ENCODE measurements around the gene NBDY. TPM values are rescaled to one million over a fixed set of nuclear protein-coding genes. Genes with fewer than 3 reads are reported as not detected.
"Not testable (repeated sequence)": the region's sequence is repeated elsewhere in the genome, so short reads cannot be mapped to it uniquely, and the experiment has no call there.

NBDY gene
- total RNA-seq, 1 donor from 2014 or later: 29.3 TPM

- Mint-ChIP-seq H3K36me3 (ENCODE audit: low read depth) (peaks cover 6% of the 10 kb centered on the region), H3K4me3 (peak overlapping the region; percentile 26), H3K9me3 (no peaks in the 10 kb centered on the region), H3K27ac (peak overlapping the region; percentile 18), H3K4me1 (ENCODE audit: low read depth) (peaks cover 29% of the 10 kb centered on the region), H3K27me3 (ENCODE audit: insufficient read depth) (no peaks in the 10 kb centered on the region)
- intact Hi-C loops (cut with micrococcal nuclease): loop anchor here (1.0 kb wide), 1 partner anchor 175 kb away; no protein-coding TSS in a partner anchor
- peak; percentile 24 for DNase-seq (ENCODE audit: low spot score)
Observed at GRCh38 chrX:56802921-56803849, 74.1 kb downstream of the NBDY start.

GRCh38 chrX:56803850-56804681 lies 75.0 kb downstream of the NBDY start:
- H3K27ac Mint-ChIP-seq: peak overlapping the region; percentile 18
- H3K4me1 Mint-ChIP-seq (ENCODE audit: low read depth): peaks cover 33% of the 10 kb centered on the region
- no peaks in the 10 kb centered on the region for H3K9me3 Mint-ChIP-seq
- no peak for DNase-seq (ENCODE audit: low spot score)
- no peak overlapping the region for H3K4me3 Mint-ChIP-seq
- H3K27me3 Mint-ChIP-seq (ENCODE audit: insufficient read depth): no peaks in the 10 kb centered on the region
- intact Hi-C loops (cut with micrococcal nuclease): loop anchor here (1.0 kb wide), 1 partner anchor 174 kb away; no protein-coding TSS in a partner anchor
- peaks cover 8% of the 10 kb centered on the region for H3K36me3 Mint-ChIP-seq (ENCODE audit: low read depth)

GRCh38 chrX:56804867-56805266 lies 75.8 kb downstream of the NBDY start:
- H3K27ac Mint-ChIP-seq: no peak overlapping the region
- no peaks in the 10 kb centered on the region for H3K27me3 Mint-ChIP-seq (ENCODE audit: insufficient read depth)
- intact Hi-C loops (cut with micrococcal nuclease): no loop called here
- no peak for DNase-seq (ENCODE audit: low spot score)
- peaks cover 5% of the 10 kb centered on the region for H3K36me3 Mint-ChIP-seq (ENCODE audit: low read depth)
- peaks cover 28% of the 10 kb centered on the region for H3K4me1 Mint-ChIP-seq (ENCODE audit: low read depth)
- H3K4me3 Mint-ChIP-seq: no peak overlapping the region
- H3K9me3 Mint-ChIP-seq: no peaks in the 10 kb centered on the region

- peaks cover 27% of the 10 kb centered on the region for H3K4me1 Mint-ChIP-seq (ENCODE audit: low read depth)
- H3K27me3 Mint-ChIP-seq (ENCODE audit: insufficient read depth): no peaks in the 10 kb centered on the region
- intact Hi-C loops (cut with micrococcal nuclease): no loop called here
- H3K36me3 Mint-ChIP-seq (ENCODE audit: low read depth): peaks cover 6% of the 10 kb centered on the region
- H3K4me3 Mint-ChIP-seq: no peak overlapping the region
- no peaks in the 10 kb centered on the region for H3K9me3 Mint-ChIP-seq
- no peak overlapping the region for H3K27ac Mint-ChIP-seq
- DNase-seq (ENCODE audit: low spot score): no peak
Observed at GRCh38 chrX:56805399-56805798, 76.4 kb downstream of the NBDY start.

GRCh38 chrX:56806176-56806575 lies 77.1 kb downstream of the NBDY start:
- H3K36me3 Mint-ChIP-seq (ENCODE audit: low read depth); H3K27me3 Mint-ChIP-seq (ENCODE audit: insufficient read depth); H3K27ac Mint-ChIP-seq; intact Hi-C loops (cut with micrococcal nuclease); H3K4me3 Mint-ChIP-seq; DNase-seq (ENCODE audit: low spot score); H3K9me3 Mint-ChIP-seq: not testable (repeated sequence)
- H3K4me1 Mint-ChIP-seq (ENCODE audit: low read depth): peaks cover 21% of the 10 kb centered on the region

GRCh38 chrX:56811599-56811998 lies 82.6 kb downstream of the NBDY start:
- Mint-ChIP-seq H3K27ac (no peak overlapping the region), H3K4me3 (no peak overlapping the region), H3K27me3 (ENCODE audit: insufficient read depth) (no peaks in the 10 kb centered on the region), H3K4me1 (ENCODE audit: low read depth) (peaks cover 38% of the 10 kb centered on the region), H3K36me3 (ENCODE audit: low read depth) (peaks cover 9% of the 10 kb centered on the region), H3K9me3 (no peaks in the 10 kb centered on the region)
- intact Hi-C loops (cut with micrococcal nuclease): loop anchor here (5.0 kb wide), 2 partner anchors 781 to 1096 kb away; partner anchors contain the start of gene ZXDB
- DNase-seq (ENCODE audit: low spot score): no peak

GRCh38 chrX:56812515-56813105 lies 83.6 kb downstream of the NBDY start:
- no peaks in the 10 kb centered on the region for H3K9me3 Mint-ChIP-seq
- intact Hi-C loops (cut with micrococcal nuclease): loop anchor here (2.0 to 5.0 kb wide), 6 partner anchors 250 to 1096 kb away; partner anchors contain the start of genes FAAH2, RRAGB, SPIN2B and UBQLN2
- H3K36me3 Mint-ChIP-seq (ENCODE audit: low read depth): peaks cover 9% of the 10 kb centered on the region
- DNase-seq (ENCODE audit: low spot score): peak; percentile 14
- H3K27ac Mint-ChIP-seq: peak overlapping the region; percentile 97
- H3K4me3 Mint-ChIP-seq: peak overlapping the region; percentile 80
- no peaks in the 10 kb centered on the region for H3K27me3 Mint-ChIP-seq (ENCODE audit: insufficient read depth)
- peaks cover 38% of the 10 kb centered on the region for H3K4me1 Mint-ChIP-seq (ENCODE audit: low read depth)

GRCh38 chrX:56813318-56813837 lies 84.3 kb downstream of the NBDY start:
- H3K9me3 Mint-ChIP-seq: no peaks in the 10 kb centered on the region
- no peaks in the 10 kb centered on the region for H3K27me3 Mint-ChIP-seq (ENCODE audit: insufficient read depth)
- H3K4me1 Mint-ChIP-seq (ENCODE audit: low read depth): peaks cover 38% of the 10 kb centered on the region
- intact Hi-C loops (cut with micrococcal nuclease): loop anchor here (2.0 to 5.0 kb wide), 6 partner anchors 251 to 1097 kb away; partner anchors contain the start of genes FAAH2, RRAGB, SPIN2B and UBQLN2
- H3K36me3 Mint-ChIP-seq (ENCODE audit: low read depth): peaks cover 9% of the 10 kb centered on the region
- peak overlapping the region; percentile 80 for H3K4me3 Mint-ChIP-seq
- peak overlapping the region; percentile 97 for H3K27ac Mint-ChIP-seq
- peak; percentile 32 for DNase-seq (ENCODE audit: low spot score)

GRCh38 chrX:56817179-56817578 lies 88.1 kb downstream of the NBDY start:
- intact Hi-C loops (cut with micrococcal nuclease): no loop called here
- Mint-ChIP-seq H3K27me3 (ENCODE audit: insufficient read depth) (no peaks in the 10 kb centered on the region), H3K27ac (no peak overlapping the region), H3K4me1 (ENCODE audit: low read depth) (peaks cover 25% of the 10 kb centered on the region), H3K9me3 (no peaks in the 10 kb centered on the region), H3K4me3 (no peak overlapping the region), H3K36me3 (ENCODE audit: low read depth) (peaks cover 5% of the 10 kb centered on the region)
- DNase-seq (ENCODE audit: low spot score): no peak

GRCh38 chrX:56826020-56826419 lies 97.0 kb downstream of the NBDY start:
- Mint-ChIP-seq H3K4me1 (ENCODE audit: low read depth) (no peaks in the 10 kb centered on the region), H3K27me3 (ENCODE audit: insufficient read depth) (no peaks in the 10 kb centered on the region), H3K27ac (no peak overlapping the region), H3K4me3 (no peak overlapping the region), H3K36me3 (ENCODE audit: low read depth) (peaks cover 3% of the 10 kb centered on the region), H3K9me3 (peaks cover 11% of the 10 kb centered on the region)
- intact Hi-C loops (cut with micrococcal nuclease): no loop called here
- DNase-seq (ENCODE audit: low spot score): no peak

GRCh38 chrX:56833626-56834025 lies 104.6 kb downstream of the NBDY start:
- H3K27me3 Mint-ChIP-seq (ENCODE audit: insufficient read depth): no peaks in the 10 kb centered on the region

GRCh38 chrX:56853436-56853835 lies 124.4 kb downstream of the NBDY start:
- H3K27ac Mint-ChIP-seq: no peak overlapping the region
- intact Hi-C loops (cut with micrococcal nuclease): no loop called here
- H3K9me3 Mint-ChIP-seq: no peaks in the 10 kb centered on the region
- no peaks in the 10 kb centered on the region for H3K36me3 Mint-ChIP-seq (ENCODE audit: low read depth)
- H3K27me3 Mint-ChIP-seq (ENCODE audit: insufficient read depth): no peaks in the 10 kb centered on the region
- H3K4me1 Mint-ChIP-seq (ENCODE audit: low read depth): no peaks in the 10 kb centered on the region
- H3K4me3 Mint-ChIP-seq: no peak overlapping the region
- no peak for DNase-seq (ENCODE audit: low spot score)

More at GRCh38 chrX:56833626-56834025, 104.6 kb downstream of the NBDY start:
- intact Hi-C loops (cut with micrococcal nuclease): no loop called here
- no peak for DNase-seq (ENCODE audit: low spot score)
- no peaks in the 10 kb centered on the region for H3K9me3 Mint-ChIP-seq
- no peak overlapping the region for H3K4me3 Mint-ChIP-seq
- H3K4me1 Mint-ChIP-seq (ENCODE audit: low read depth): no peaks in the 10 kb centered on the region
- no peaks in the 10 kb centered on the region for H3K36me3 Mint-ChIP-seq (ENCODE audit: low read depth)
- H3K27ac Mint-ChIP-seq: no peak overlapping the region
